Peyer's patch (tissue), 4 donors: ENCODE results near the gene TMPRSS3.

Experiments used
- CTCF ChIP-seq, 6 experiments: fragments of 450-650 bp in 4 of 6; fragments of 200-600 bp in 2 of 6; sonication (generic) in 1 of 6; IDR thresholded peaks; one replicate each; pipeline ENCODE4 v1.5.1; 2017 to 2019; ENCODE audit warnings: antibody characterized with exemption in 6 of 6, mild to moderate bottlenecking in 3 of 6, moderate library complexity in 1 of 6
- POLR2A ChIP-seq, 2 donors: fragments of 450-650 bp; IDR thresholded peaks; one replicate each; pipeline ENCODE4 v1.5.1; 2017; ENCODE audit warnings: antibody characterized with exemption in 2 of 2, mild to moderate bottlenecking in 2 of 2, moderate library complexity in 2 of 2

- TF ChIP-seq CTCF (IDR thresholded peaks at IDR 0.05) (no peak), POLR2A (IDR thresholded peaks at IDR 0.05) (no peak)
Observed at GRCh38 chr21:42348762-42349161, 47.1 kb downstream of the TMPRSS3 start.
